Renal cortical epithelial cell (primary cell): ENCODE data around the gene SRSF10. TPM values are rescaled to one million over a fixed set of nuclear protein-coding genes. Genes with fewer than 3 reads are reported as not detected.
"Not testable (repeated sequence)": the region's sequence is repeated elsewhere in the genome, so short reads cannot be mapped to it uniquely, and the experiment has no call there.

Source experiments
- DNase-seq: peaks from one replicate; pipeline ENCODE4 v3.0.0-alpha.2; 2011; ENCODE audit warnings: low read depth
- total RNA-seq: library from RNA; depleted of rRNA; stranded (reverse); fragments of >200 nt; gene quantifications from 2 replicates; pipeline ENCODE4 v1.2.3, GENCODE V29; 2014

SRSF10 gene
- total RNA-seq, 1 donor from 2014 or later: 132 TPM

- peak; percentile 91 for DNase-seq
Measured at GRCh38 chr1:23958810-23959460, 21.2 kb downstream of the SRSF10 start.

GRCh38 chr1:23958040-23958809 lies 21.9 kb downstream of the SRSF10 start:
- DNase-seq: not testable (repeated sequence)

- DNase-seq: no peak
Measured at GRCh38 chr1:23957096-23957495, 23.0 kb downstream of the SRSF10 start.

GRCh38 chr1:23953020-23953419 lies 27.1 kb downstream of the SRSF10 start:
- peak; percentile 76 for DNase-seq

- DNase-seq: no peak
Measured at GRCh38 chr1:23947366-23947765, 32.8 kb downstream of the SRSF10 start.

- no peak for DNase-seq
Measured at GRCh38 chr1:23936481-23937176, 43.5 kb downstream of the SRSF10 start.

GRCh38 chr1:23931491-23931880 lies 48.6 kb downstream of the SRSF10 start:
- no peak for DNase-seq

- DNase-seq: peak; percentile 99
Measured at GRCh38 chr1:23930861-23931490, 49.2 kb downstream of the SRSF10 start.

- DNase-seq: no peak
Measured at GRCh38 chr1:23930270-23930669, 49.9 kb downstream of the SRSF10 start.

GRCh38 chr1:23928789-23929188 lies 51.3 kb downstream of the SRSF10 start:
- no peak for DNase-seq

- no peak for DNase-seq
Measured at GRCh38 chr1:23927097-23927496, 53.0 kb downstream of the SRSF10 start.

GRCh38 chr1:23925279-23925678 lies 54.8 kb downstream of the SRSF10 start:
- no peak for DNase-seq

GRCh38 chr1:23924601-23925000 lies 55.5 kb downstream of the SRSF10 start:
- DNase-seq: no peak

GRCh38 chr1:23923592-23924499 lies 56.3 kb downstream of the SRSF10 start:
- peak; percentile 50 for DNase-seq

- no peak for DNase-seq
Measured at GRCh38 chr1:23922321-23922943, 57.7 kb downstream of the SRSF10 start.

GRCh38 chr1:23916209-23917131 lies 63.7 kb downstream of the SRSF10 start:
- DNase-seq: peak; percentile 72

- no peak for DNase-seq
Measured at GRCh38 chr1:23915466-23915865, 64.7 kb downstream of the SRSF10 start.

- DNase-seq: no peak
Measured at GRCh38 chr1:23914921-23915320, 65.2 kb downstream of the SRSF10 start.
